Stimulated activated CD4-positive, alpha-beta T cell treated with anti-CD3 and anti-CD28 coated beads, TNF-alpha, amount 100 ng/mL, for 48 hours (primary cell): ENCODE results near the gene LINGO4.

ENCODE experiments used
- DNase-seq, 3 donors: peaks; one replicate each; pipeline ENCODE4 v3.0.0-alpha.2; 2020; ENCODE audit warnings: low read depth in 3 of 3

Gene LINGO4

GRCh38 chr1:151814971-151815545 is 9.8 kb upstream of the LINGO4 start:
- DNase-seq: no peak

- DNase-seq: no peak
Observed at GRCh38 chr1:151814426-151814825, 9.2 kb upstream of the LINGO4 start.

- DNase-seq: no peak
Observed at GRCh38 chr1:151813271-151813977, 8.2 kb upstream of the LINGO4 start.

GRCh38 chr1:151811181-151811580 is 6.0 kb upstream of the LINGO4 start:
- no peak for DNase-seq

- DNase-seq: no peak
Observed at GRCh38 chr1:151809985-151810556, 4.9 kb upstream of the LINGO4 start.

GRCh38 chr1:151809290-151809984 is 4.2 kb upstream of the LINGO4 start:
- no peak for DNase-seq

GRCh38 chr1:151807766-151808165 is 2.5 kb upstream of the LINGO4 start:
- DNase-seq: no peak

GRCh38 chr1:151807131-151807530 is 1.9 kb upstream of the LINGO4 start:
- DNase-seq: no peak

GRCh38 chr1:151806170-151806569 is 951 bp upstream of the LINGO4 start:
- no peak for DNase-seq

GRCh38 chr1:151803915-151804314 is 1.3 kb downstream of the LINGO4 start:
- no peak for DNase-seq

GRCh38 chr1:151803164-151803563 is 2.1 kb downstream of the LINGO4 start:
- DNase-seq: no peak

- no peak for DNase-seq
Observed at GRCh38 chr1:151802372-151802771, 2.8 kb downstream of the LINGO4 start.

GRCh38 chr1:151801846-151802245 is 3.4 kb downstream of the LINGO4 start:
- no peak for DNase-seq

GRCh38 chr1:151801310-151801820 is 3.9 kb downstream of the LINGO4 start:
- DNase-seq: no peak

- no peak for DNase-seq
Observed at GRCh38 chr1:151800830-151801229, 4.4 kb downstream of the LINGO4 start.

GRCh38 chr1:151799179-151800022 is 5.8 kb downstream of the LINGO4 start:
- DNase-seq: no peak

GRCh38 chr1:151798571-151798970 is 6.6 kb downstream of the LINGO4 start:
- DNase-seq: no peak

GRCh38 chr1:151790940-151791651 is 14.1 kb downstream of the LINGO4 start:
- no peak for DNase-seq

- peak; percentile 97 to 99 (median 99) for DNase-seq
Observed at GRCh38 chr1:151790071-151790939, 14.9 kb downstream of the LINGO4 start, which contains the start of gene TDRKH. TSS of gene TDRKH (minus strand) at chr1:151790500. CDS start at chr1:151783022, 7,478 bp downstream.

- no peak for DNase-seq
Observed at GRCh38 chr1:151787689-151788088, 17.5 kb downstream of the LINGO4 start.
